IPS-15b (cell line): ENCODE data around the gene SAMD3.

Source experiments
- H3K27me3 ChIP-seq: one replicate; pipeline ENCODE4 v1.6.1; 2013; ENCODE audit warnings: low read length; ENCODE audit not compliant: control insufficient read depth, insufficient read depth
- H3K36me3 ChIP-seq: one replicate; pipeline ENCODE4 v1.6.1; 2013; ENCODE audit warnings: low read length; ENCODE audit not compliant: control insufficient read depth, insufficient read depth
- H3K4me1 ChIP-seq: one replicate; pipeline ENCODE4 v1.6.1; 2013; ENCODE audit warnings: mild to moderate bottlenecking, low read length; ENCODE audit not compliant: control insufficient read depth, insufficient read depth
- H3K4me3 ChIP-seq: one replicate; pipeline ENCODE4 v1.5.1; 2013; ENCODE audit warnings: low read depth, low read length
- H3K9ac ChIP-seq: one replicate; pipeline ENCODE4 v1.6.1; 2013; ENCODE audit warnings: low read depth, mild to moderate bottlenecking, low read length
- H3K9me3 ChIP-seq: one replicate; pipeline ENCODE4 v1.6.1; 2013; ENCODE audit warnings: mild to moderate bottlenecking, low read length; ENCODE audit not compliant: control insufficient read depth, insufficient read depth

SAMD3 gene

GRCh38 chr6:130143709-130144108 lies 79.0 kb downstream of the SAMD3 start:
- H3K9ac ChIP-seq: no peak overlapping the region
- no peaks in the 10 kb centered on the region for H3K9me3 ChIP-seq
- H3K4me3 ChIP-seq: no peak overlapping the region
- no peaks in the 10 kb centered on the region for H3K36me3 ChIP-seq
- H3K27me3 ChIP-seq: no peaks in the 10 kb centered on the region
- H3K4me1 ChIP-seq: peaks cover 4% of the 10 kb centered on the region

DNA sequence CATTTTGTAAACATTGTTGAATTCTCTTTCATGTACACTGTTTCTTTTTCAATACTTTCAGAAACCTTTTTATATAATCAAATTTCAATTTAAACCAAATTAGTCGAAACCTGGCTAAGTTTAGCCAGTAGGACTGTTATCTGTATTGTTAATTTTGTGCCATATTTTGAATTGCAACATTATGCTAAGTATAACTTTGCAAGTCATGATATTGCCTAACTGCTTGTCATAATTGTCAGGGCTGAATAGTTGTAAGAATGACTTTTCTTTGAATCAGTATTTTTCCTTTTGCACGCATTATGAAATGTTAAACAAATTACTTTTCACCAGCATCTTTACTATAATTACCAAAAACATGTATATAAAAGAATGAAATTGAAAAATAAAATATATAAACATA lies 82.7 kb downstream of the SAMD3 start:
- no peaks in the 10 kb centered on the region for H3K36me3 ChIP-seq

DNA sequence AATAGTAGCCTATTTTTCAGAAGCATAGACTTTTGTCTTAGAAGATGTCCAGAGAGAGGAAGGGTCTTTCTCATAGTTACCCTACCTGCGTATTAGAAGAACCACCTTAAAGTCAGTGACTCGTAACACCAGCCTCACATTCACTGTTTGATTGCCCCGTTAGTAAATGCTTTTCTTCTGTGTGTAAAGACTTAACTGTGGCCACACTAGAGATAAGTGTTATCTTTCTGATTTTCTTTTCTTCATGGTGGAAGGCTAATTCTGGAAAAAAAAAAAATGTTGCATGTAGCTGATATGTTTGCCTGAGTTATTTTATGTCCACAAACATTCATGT lies 83.9 kb downstream of the SAMD3 start:
- no peak overlapping the region for H3K4me3 ChIP-seq
- H3K27me3 ChIP-seq: no peaks in the 10 kb centered on the region
- H3K36me3 ChIP-seq: no peaks in the 10 kb centered on the region
- peaks cover 4% of the 10 kb centered on the region for H3K4me1 ChIP-seq
- no peaks in the 10 kb centered on the region for H3K9me3 ChIP-seq
- no peak overlapping the region for H3K9ac ChIP-seq

More for the DNA sequence above, 82.7 kb downstream of the SAMD3 start:
- Histone ChIP-seq H3K4me3 (no peak overlapping the region), H3K9ac (no peak overlapping the region), H3K4me1 (peaks cover 4% of the 10 kb centered on the region), H3K9me3 (no peaks in the 10 kb centered on the region), H3K27me3 (no peaks in the 10 kb centered on the region)

GRCh38 chr6:130138116-130138908 lies 84.4 kb downstream of the SAMD3 start:
- Histone ChIP-seq H3K4me1 (peaks cover 4% of the 10 kb centered on the region), H3K9ac (no peak overlapping the region), H3K4me3 (no peak overlapping the region), H3K36me3 (no peaks in the 10 kb centered on the region), H3K27me3 (no peaks in the 10 kb centered on the region), H3K9me3 (no peaks in the 10 kb centered on the region)

- Histone ChIP-seq H3K36me3 (no peaks in the 10 kb centered on the region), H3K27me3 (no peaks in the 10 kb centered on the region), H3K9me3 (no peaks in the 10 kb centered on the region), H3K4me3 (no peak overlapping the region), H3K4me1 (peaks cover 4% of the 10 kb centered on the region), H3K9ac (no peak overlapping the region)
Measured at GRCh38 chr6:130136798-130137197, 86.0 kb downstream of the SAMD3 start.

DNA sequence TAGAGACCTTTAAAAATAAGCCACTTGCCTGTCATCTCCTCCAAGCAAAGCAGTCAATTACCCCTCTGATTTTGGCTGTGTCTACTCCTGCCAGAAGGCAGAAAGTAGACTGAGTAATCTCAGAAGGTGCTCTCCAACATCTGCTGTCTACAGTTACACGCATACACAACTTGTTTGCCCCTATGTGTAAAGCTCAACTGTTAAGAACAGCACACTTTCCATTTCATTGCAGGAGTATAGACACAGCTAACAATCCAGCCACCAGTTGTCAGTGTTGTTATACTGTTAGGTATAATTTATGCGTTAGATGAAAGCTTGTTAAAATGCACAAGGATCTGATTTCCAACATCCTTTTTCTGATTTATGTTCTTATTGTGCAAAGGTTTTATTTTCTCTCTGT lies 88.2 kb downstream of the SAMD3 start:
- H3K9ac ChIP-seq: no peak overlapping the region
- no peaks in the 10 kb centered on the region for H3K4me1 ChIP-seq
- no peaks in the 10 kb centered on the region for H3K27me3 ChIP-seq

GRCh38 chr6:130132286-130132701 lies 90.5 kb downstream of the SAMD3 start:
- Histone ChIP-seq H3K27me3 (no peaks in the 10 kb centered on the region), H3K9ac (no peak overlapping the region), H3K4me3 (no peak overlapping the region), H3K4me1 (no peaks in the 10 kb centered on the region), H3K9me3 (no peaks in the 10 kb centered on the region), H3K36me3 (no peaks in the 10 kb centered on the region)

More for the DNA sequence above, 88.2 kb downstream of the SAMD3 start:
- H3K9me3 ChIP-seq: no peaks in the 10 kb centered on the region
- H3K36me3 ChIP-seq: no peaks in the 10 kb centered on the region
- no peak overlapping the region for H3K4me3 ChIP-seq

DNA sequence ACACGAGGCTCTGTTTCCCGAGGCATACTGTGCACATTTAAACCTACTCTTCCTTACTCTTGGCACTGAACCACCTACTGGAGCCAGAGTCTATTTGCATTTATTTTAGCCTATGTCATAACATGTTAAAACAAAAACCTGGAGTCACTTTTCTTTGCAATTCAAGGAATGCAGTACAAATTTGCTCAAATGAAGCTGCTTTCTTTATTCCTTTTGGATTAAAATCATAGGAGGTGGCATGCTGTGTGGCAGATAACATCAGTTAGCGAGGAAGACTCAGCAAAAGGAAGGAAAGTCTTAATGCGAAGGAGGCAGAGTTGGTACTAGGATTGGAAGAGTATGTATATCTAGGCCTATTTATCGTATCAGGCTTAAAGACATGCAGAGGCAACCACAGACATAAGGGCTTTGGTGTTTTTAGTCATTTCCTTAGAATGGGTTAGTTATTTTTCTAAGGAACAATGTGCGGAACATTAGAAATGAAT lies 92.9 kb downstream of the SAMD3 start:
- no peaks in the 10 kb centered on the region for H3K9me3 ChIP-seq
- H3K4me1 ChIP-seq: no peaks in the 10 kb centered on the region
- no peak overlapping the region for H3K4me3 ChIP-seq
- H3K36me3 ChIP-seq: no peaks in the 10 kb centered on the region
- no peak overlapping the region for H3K9ac ChIP-seq
- no peaks in the 10 kb centered on the region for H3K27me3 ChIP-seq

GRCh38 chr6:130128326-130128725 lies 94.4 kb downstream of the SAMD3 start:
- Histone ChIP-seq H3K4me3 (no peak overlapping the region), H3K36me3 (no peaks in the 10 kb centered on the region), H3K9me3 (no peaks in the 10 kb centered on the region), H3K9ac (no peak overlapping the region), H3K4me1 (no peaks in the 10 kb centered on the region), H3K27me3 (no peaks in the 10 kb centered on the region)

DNA sequence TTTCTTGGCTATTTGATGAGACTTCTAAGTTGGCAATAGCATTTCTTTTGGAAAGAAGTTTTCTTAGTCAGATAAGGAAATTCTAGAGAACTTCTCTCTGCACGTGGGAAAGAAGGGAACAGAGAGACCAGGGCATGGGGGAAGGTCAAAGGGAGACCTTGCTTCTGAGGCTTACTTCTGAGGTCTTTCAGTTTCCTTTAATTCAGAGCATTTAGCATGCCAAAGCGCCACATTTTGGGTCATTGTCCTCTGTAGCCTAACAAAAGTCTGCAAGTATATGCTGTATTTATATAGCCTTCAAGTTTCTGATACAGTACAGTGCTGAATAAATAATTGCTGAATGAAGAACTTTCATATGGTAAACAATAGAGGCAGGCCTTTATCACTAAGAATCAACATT lies 95.6 kb downstream of the SAMD3 start:
- H3K9me3 ChIP-seq: no peaks in the 10 kb centered on the region
- H3K9ac ChIP-seq: no peak overlapping the region
- no peaks in the 10 kb centered on the region for H3K36me3 ChIP-seq
- no peak overlapping the region for H3K4me3 ChIP-seq
- no peaks in the 10 kb centered on the region for H3K4me1 ChIP-seq
- no peaks in the 10 kb centered on the region for H3K27me3 ChIP-seq

DNA sequence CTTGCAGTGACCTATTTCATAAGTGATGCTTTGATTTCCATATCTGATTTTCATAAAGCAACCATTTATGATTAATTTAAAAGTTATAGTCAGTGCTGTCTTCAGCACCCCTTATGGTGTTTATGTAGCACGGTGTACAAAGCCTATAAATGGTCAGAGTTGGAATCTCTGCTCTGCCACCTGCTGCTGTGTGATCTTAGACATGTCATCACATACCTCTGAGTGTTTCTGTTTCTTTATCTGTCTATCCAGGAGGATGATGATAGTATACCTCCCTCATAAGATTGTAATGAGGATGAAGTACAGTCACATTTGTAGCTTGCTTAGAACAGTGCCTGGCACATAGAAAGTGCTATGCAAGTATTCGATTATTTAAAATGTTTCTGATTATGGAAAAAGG lies 100.5 kb downstream of the SAMD3 start:
- Histone ChIP-seq H3K9me3 (no peaks in the 10 kb centered on the region), H3K4me1 (no peaks in the 10 kb centered on the region), H3K9ac (no peak overlapping the region), H3K27me3 (no peaks in the 10 kb centered on the region), H3K4me3 (no peak overlapping the region), H3K36me3 (no peaks in the 10 kb centered on the region)

DNA sequence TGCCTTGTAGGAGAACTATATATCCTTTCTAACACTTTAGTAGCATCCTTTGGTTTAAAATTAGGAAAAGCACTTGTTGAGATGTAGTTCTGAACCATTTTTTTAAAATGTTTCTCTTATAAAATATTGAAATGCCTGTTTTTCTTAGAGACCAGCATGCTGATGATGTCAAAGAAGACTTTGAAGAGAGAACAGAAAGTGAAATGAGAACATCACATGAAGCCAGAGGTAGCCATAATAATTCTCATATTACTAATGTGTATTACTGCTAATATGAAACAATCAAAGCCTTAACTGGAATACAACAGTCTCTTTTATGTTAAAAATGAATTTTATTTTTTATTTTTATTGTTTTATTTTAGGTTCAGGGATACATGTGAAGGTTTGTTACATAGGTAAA lies 102.0 kb downstream of the SAMD3 start:
- Histone ChIP-seq H3K9me3 (no peaks in the 10 kb centered on the region), H3K36me3 (no peaks in the 10 kb centered on the region), H3K27me3 (no peaks in the 10 kb centered on the region), H3K4me1 (no peaks in the 10 kb centered on the region), H3K9ac (no peak overlapping the region), H3K4me3 (no peak overlapping the region)
